ENCODE measurements around the gene MAD2L1BP. TPM values are rescaled to one million over a fixed set of nuclear protein-coding genes. Genes with fewer than 3 reads are reported as not detected.

Gene MAD2L1BP
- total and polyA plus RNA-seq, 2 of the 13 experiments (the other 11 are each of a cell fraction or from before 2014, with no cell fraction given) = 54.2 to 55.5 TPM

- TF ChIP-seq, protein P1, sequence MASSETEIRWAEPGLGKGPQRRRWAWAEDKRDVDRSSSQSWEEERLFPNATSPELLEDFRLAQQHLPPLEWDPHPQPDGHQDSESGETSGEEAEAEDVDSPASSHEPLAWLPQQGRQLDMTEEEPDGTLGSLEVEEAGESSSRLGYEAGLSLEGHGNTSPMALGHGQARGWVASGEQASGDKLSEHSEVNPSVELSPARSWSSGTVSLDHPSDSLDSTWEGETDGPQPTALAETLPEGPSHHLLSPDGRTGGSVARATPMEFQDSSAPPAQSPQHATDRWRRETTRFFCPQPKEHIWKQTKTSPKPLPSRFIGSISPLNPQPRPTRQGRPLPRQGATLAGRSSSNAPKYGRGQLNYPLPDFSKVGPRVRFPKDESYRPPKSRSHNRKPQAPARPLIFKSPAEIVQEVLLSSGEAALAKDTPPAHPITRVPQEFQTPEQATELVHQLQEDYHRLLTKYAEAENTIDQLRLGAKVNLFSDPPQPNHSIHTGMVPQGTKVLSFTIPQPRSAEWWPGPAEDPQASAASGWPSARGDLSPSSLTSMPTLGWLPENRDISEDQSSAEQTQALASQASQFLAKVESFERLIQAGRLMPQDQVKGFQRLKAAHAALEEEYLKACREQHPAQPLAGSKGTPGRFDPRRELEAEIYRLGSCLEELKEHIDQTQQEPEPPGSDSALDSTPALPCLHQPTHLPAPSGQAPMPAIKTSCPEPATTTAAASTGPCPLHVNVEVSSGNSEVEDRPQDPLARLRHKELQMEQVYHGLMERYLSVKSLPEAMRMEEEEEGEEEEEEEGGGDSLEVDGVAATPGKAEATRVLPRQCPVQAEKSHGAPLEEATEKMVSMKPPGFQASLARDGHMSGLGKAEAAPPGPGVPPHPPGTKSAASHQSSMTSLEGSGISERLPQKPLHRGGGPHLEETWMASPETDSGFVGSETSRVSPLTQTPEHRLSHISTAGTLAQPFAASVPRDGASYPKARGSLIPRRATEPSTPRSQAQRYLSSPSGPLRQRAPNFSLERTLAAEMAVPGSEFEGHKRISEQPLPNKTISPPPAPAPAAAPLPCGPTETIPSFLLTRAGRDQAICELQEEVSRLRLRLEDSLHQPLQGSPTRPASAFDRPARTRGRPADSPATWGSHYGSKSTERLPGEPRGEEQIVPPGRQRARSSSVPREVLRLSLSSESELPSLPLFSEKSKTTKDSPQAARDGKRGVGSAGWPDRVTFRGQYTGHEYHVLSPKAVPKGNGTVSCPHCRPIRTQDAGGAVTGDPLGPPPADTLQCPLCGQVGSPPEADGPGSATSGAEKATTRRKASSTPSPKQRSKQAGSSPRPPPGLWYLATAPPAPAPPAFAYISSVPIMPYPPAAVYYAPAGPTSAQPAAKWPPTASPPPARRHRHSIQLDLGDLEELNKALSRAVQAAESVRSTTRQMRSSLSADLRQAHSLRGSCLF (CRISPR knock-in tag; IDR thresholded peaks at IDR 0.05; ENCODE audit: borderline replicate concordance) = no peak
- TF ChIP-seq SRSF1 (optimal IDR thresholded peaks at IDR 0.05; ENCODE audit: low read depth, low read length) (peak; percentile 83), ZIK1 (CRISPR knock-in tag; IDR thresholded peaks at IDR 0.05; ENCODE audit: borderline replicate concordance, low read depth) (peak; percentile 81), SNAPC4 (CRISPR knock-in tag; IDR thresholded peaks at IDR 0.05) (peak; percentile 85), MEF2D (CRISPR knock-in tag; IDR thresholded peaks at IDR 0.05) (peak; percentile 86)
- TF ChIP-seq, protein P2, sequence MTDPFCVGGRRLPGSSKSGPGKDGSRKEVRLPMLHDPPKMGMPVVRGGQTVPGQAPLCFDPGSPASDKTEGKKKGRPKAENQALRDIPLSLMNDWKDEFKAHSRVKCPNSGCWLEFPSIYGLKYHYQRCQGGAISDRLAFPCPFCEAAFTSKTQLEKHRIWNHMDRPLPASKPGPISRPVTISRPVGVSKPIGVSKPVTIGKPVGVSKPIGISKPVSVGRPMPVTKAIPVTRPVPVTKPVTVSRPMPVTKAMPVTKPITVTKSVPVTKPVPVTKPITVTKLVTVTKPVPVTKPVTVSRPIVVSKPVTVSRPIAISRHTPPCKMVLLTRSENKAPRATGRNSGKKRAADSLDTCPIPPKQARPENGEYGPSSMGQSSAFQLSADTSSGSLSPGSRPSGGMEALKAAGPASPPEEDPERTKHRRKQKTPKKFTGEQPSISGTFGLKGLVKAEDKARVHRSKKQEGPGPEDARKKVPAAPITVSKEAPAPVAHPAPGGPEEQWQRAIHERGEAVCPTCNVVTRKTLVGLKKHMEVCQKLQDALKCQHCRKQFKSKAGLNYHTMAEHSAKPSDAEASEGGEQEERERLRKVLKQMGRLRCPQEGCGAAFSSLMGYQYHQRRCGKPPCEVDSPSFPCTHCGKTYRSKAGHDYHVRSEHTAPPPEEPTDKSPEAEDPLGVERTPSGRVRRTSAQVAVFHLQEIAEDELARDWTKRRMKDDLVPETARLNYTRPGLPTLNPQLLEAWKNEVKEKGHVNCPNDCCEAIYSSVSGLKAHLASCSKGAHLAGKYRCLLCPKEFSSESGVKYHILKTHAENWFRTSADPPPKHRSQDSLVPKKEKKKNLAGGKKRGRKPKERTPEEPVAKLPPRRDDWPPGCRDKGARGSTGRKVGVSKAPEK (CRISPR knock-in tag; IDR thresholded peaks at IDR 0.05; ENCODE audit: borderline replicate concordance) = no peak
Measured at GRCh38 chr6:43635387-43636307, at the start of gene MAD2L1BP (continued).
